ENCODE measurements around the gene GPR42.

DNA sequence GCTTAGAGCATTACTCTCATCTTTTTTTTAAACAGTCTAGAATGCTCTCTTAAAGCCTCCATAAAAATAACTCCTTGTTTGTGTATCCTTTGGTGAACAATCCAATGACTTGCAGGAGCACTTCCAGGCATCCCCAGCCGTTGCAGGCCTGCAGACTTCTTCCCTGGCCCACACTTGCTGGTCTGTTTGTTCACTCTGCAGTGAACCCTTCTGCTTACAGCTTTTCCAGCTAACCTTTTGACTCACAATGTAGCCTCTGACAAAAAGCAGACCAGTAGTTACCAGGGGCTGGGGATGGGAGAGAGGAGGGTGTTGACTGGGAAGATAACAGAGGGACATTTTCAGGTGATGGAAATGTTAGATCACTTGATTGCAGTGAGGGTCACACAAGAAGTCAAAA lies 9.1 kb downstream of the GPR42 start:
- TF ChIP-seq EZH2 (IDR thresholded peaks at IDR 0.05) (no peak), RAD21 (IDR thresholded peaks at IDR 0.05; ENCODE audit: low read depth) (no peak), JUND (IDR thresholded peaks at IDR 0.05) (no peak)
- TF ChIP-seq, protein P1, sequence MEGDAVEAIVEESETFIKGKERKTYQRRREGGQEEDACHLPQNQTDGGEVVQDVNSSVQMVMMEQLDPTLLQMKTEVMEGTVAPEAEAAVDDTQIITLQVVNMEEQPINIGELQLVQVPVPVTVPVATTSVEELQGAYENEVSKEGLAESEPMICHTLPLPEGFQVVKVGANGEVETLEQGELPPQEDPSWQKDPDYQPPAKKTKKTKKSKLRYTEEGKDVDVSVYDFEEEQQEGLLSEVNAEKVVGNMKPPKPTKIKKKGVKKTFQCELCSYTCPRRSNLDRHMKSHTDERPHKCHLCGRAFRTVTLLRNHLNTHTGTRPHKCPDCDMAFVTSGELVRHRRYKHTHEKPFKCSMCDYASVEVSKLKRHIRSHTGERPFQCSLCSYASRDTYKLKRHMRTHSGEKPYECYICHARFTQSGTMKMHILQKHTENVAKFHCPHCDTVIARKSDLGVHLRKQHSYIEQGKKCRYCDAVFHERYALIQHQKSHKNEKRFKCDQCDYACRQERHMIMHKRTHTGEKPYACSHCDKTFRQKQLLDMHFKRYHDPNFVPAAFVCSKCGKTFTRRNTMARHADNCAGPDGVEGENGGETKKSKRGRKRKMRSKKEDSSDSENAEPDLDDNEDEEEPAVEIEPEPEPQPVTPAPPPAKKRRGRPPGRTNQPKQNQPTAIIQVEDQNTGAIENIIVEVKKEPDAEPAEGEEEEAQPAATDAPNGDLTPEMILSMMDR (IDR thresholded peaks at IDR 0.05 in 2 of 3, conservative IDR thresholded peaks at IDR 0.05 in 1 of 3; ENCODE audit: borderline replicate concordance in 1 of 3, insufficient read depth in 1 of 3, low read depth in 2 of 3, low read length in 2 of 3) = no peak
- TF ChIP-seq, protein P2, sequence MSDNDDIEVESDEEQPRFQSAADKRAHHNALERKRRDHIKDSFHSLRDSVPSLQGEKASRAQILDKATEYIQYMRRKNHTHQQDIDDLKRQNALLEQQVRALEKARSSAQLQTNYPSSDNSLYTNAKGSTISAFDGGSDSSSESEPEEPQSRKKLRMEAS (IDR thresholded peaks at IDR 0.05) = no peak
